ENCODE data around the gene DIRAS2.

DNA sequence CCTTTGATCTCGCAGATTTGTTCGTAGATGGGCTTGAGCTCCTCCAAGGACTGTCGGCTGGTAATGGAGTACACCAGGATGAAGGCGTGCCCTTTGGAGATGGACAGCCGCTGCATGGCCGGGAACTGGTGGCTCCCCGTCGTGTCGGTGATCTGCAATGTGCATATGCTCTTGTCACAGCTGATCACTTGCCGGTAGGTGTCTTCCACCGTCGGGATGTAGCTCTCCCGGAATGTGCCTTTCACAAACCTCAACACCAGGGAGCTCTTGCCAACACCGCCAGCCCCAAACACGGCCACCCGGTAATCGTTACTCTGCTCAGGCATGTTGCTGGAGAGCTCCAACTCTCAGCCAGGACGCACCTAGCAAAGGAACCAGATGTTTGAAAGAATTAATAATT is 29.1 kb downstream of the DIRAS2 start:
- TF ChIP-seq ZFP30 (CRISPR knock-in tag; IDR thresholded peaks at IDR 0.05) (no peak), ESRRG (CRISPR knock-in tag; IDR thresholded peaks at IDR 0.05) (no peak), GLIS3 (CRISPR knock-in tag; IDR thresholded peaks at IDR 0.05) (no peak), ARNTL (CRISPR knock-in tag; IDR thresholded peaks at IDR 0.05; ENCODE audit: borderline replicate concordance, low read depth) (no peak), ZC3H10 (CRISPR knock-in tag; IDR thresholded peaks at IDR 0.05) (no peak), OSR1 (CRISPR knock-in tag; IDR thresholded peaks at IDR 0.05) (no peak)
